Peyer's patch (tissue), 4 donors: ENCODE measurements around the gene PPP1R13B.

Experiments used
- CTCF ChIP-seq, 6 experiments: fragments of 450-650 bp in 4 of 6; fragments of 200-600 bp in 2 of 6; sonication (generic) in 1 of 6; IDR thresholded peaks; one replicate each; pipeline ENCODE4 v1.5.1; 2017 to 2019; ENCODE audit warnings: antibody characterized with exemption in 6 of 6, mild to moderate bottlenecking in 3 of 6, moderate library complexity in 1 of 6
- POLR2A ChIP-seq, 2 donors: fragments of 450-650 bp; IDR thresholded peaks; one replicate each; pipeline ENCODE4 v1.5.1; 2017; ENCODE audit warnings: antibody characterized with exemption in 2 of 2, mild to moderate bottlenecking in 2 of 2, moderate library complexity in 2 of 2

- TF ChIP-seq CTCF (IDR thresholded peaks at IDR 0.05) (no peak), POLR2A (IDR thresholded peaks at IDR 0.05) (no peak)
These were observed 115.2 kb downstream of the PPP1R13B start for GRCh38 chr14:103731916-103732867.
